A673 (cell line): ENCODE results near the gene CCDC186.

Source experiments
- CTCF ChIP-seq: fragments of 300-800, 200-600 bp; sonication (generic); conservative IDR thresholded peaks from 2 replicates; pipeline ENCODE4 v1.5.1; 2017; ENCODE audit warnings: low read depth, mild to moderate bottlenecking, antibody characterized with exemption, low read length, moderate library complexity, mixed read lengths
- EZH2 ChIP-seq: fragments of 200-600 bp; sonication (generic); IDR thresholded peaks from 2 replicates; pipeline ENCODE4 v1.6.1; 2017; ENCODE audit warnings: borderline replicate concordance, low read depth, mild to moderate bottlenecking, mixed read lengths, antibody characterized with exemption, low read length; ENCODE audit not compliant: poor library complexity, severe bottlenecking

- TF ChIP-seq EZH2 (no peak), CTCF (no peak)
These were observed 25.2 kb upstream of the CCDC186 start for GRCh38 chr10:114199239-114199638.
